Neural cell (in vitro differentiated cells): ENCODE data around the gene ADD3. TPM values are rescaled to one million over a fixed set of nuclear protein-coding genes. Genes with fewer than 3 reads are reported as not detected.

ENCODE experiments used
- H2AFZ ChIP-seq: fragments of 200-600, 300-800 bp; sonication (generic), shearing (Covaris generic); 2 replicates; pipeline ENCODE4 v1.6.0; 2014; ENCODE audit warnings: low read depth, mild to moderate bottlenecking, antibody characterized with exemption, low read length, moderate library complexity
- H3F3A ChIP-seq: fragments of 200-600 bp; shearing (Covaris generic); 2 replicates; pipeline ENCODE4 v1.6.1; 2016; ENCODE audit warnings: mild to moderate bottlenecking, moderate library complexity, mixed read lengths, antibody characterized with exemption, low read length; ENCODE audit not compliant: insufficient read depth, poor library complexity, severe bottlenecking
- H3K27ac ChIP-seq: fragments of 200-600, 300-800 bp; sonication (generic), shearing (Covaris generic); 2 replicates; pipeline ENCODE4 v1.5.1; 2014; ENCODE audit warnings: mild to moderate bottlenecking, low read length, moderate library complexity
- H3K27me3 ChIP-seq: fragments of 300-800, 200-600 bp; sonication (generic), shearing (Covaris generic); 2 replicates; pipeline ENCODE4 v1.6.0; 2014; ENCODE audit warnings: mild to moderate bottlenecking, low read depth, low read length, moderate library complexity; ENCODE audit not compliant: insufficient read depth
- H3K36me3 ChIP-seq: fragments of 300-800, 200-600 bp; sonication (generic), shearing (Covaris generic); 2 replicates; pipeline ENCODE4 v1.5.1; 2014; ENCODE audit warnings: mild to moderate bottlenecking, antibody characterized with exemption, low read length, moderate library complexity; ENCODE audit not compliant: insufficient read depth
- H3K4me2 ChIP-seq: fragments of 300-800, 200-600 bp; sonication (generic), shearing (Covaris generic); 2 replicates; pipeline ENCODE4 v1.6.0; 2014; ENCODE audit warnings: mild to moderate bottlenecking, low read length
- H3K4me3 ChIP-seq: fragments of 300-800, 200-600 bp; sonication (generic), shearing (Covaris generic); 2 replicates; pipeline ENCODE4 v1.5.1; 2014; ENCODE audit warnings: mild to moderate bottlenecking, low read length, moderate library complexity
- H3K79me2 ChIP-seq: fragments of 200-600 bp; shearing (Covaris generic); replicated peaks from 2 replicates; pipeline ENCODE4 v1.6.0; 2014; ENCODE audit warnings: mild to moderate bottlenecking, low read length, moderate library complexity; ENCODE audit not compliant: insufficient read depth
- H3K9ac ChIP-seq: fragments of 300-800, 200-600 bp; sonication (generic), shearing (Covaris generic); 2 replicates; pipeline ENCODE4 v1.6.1; 2016; ENCODE audit warnings: mild to moderate bottlenecking, low read length, mixed read lengths
- H3K9me2 ChIP-seq: fragments of 200-600 bp; shearing (Covaris generic); 2 replicates; pipeline ENCODE4 v1.6.1; 2016; ENCODE audit warnings: mild to moderate bottlenecking, low read length, mixed read lengths; ENCODE audit not compliant: insufficient read depth
- H3K9me3 ChIP-seq: fragments of 200-600, 300-800 bp; sonication (generic), shearing (Covaris generic); 2 replicates; pipeline ENCODE4 v1.6.1; 2016; ENCODE audit warnings: mild to moderate bottlenecking, mixed run types, low read length, moderate library complexity, mixed read lengths
- H4K20me1 ChIP-seq: fragments of 200-600 bp; shearing (Covaris generic); 2 replicates; pipeline ENCODE4 v1.6.1; 2016; ENCODE audit warnings: mild to moderate bottlenecking, mixed run types; ENCODE audit not compliant: insufficient read depth
- EP300 ChIP-seq: fragments of 450-650 bp; conservative IDR thresholded peaks from 2 replicates; pipeline ENCODE4 v1.6.1; 2014; ENCODE audit warnings: antibody characterized with exemption, mild to moderate bottlenecking, moderate library complexity; ENCODE audit not compliant: poor library complexity, severe bottlenecking
- EZH2 ChIP-seq: fragments of 200-600, 300-800 bp; shearing (Covaris generic), sonication (generic); IDR thresholded peaks from 2 replicates; pipeline ENCODE4 v1.6.1; 2014; ENCODE audit warnings: antibody characterized with exemption, low read length, borderline replicate concordance, mild to moderate bottlenecking; ENCODE audit not compliant: insufficient read depth, poor library complexity, severe bottlenecking
- MXI1 ChIP-seq: fragments of 450-650 bp; conservative IDR thresholded peaks from 2 replicates; pipeline ENCODE4 v1.6.1; 2014; ENCODE audit warnings: antibody characterized with exemption, mild to moderate bottlenecking; ENCODE audit not compliant: poor library complexity, severe bottlenecking
- POLR2AphosphoS5 ChIP-seq: IDR thresholded peaks from 2 replicates; pipeline ENCODE4 v1.6.1; 2012
- RAD21 ChIP-seq: fragments of 450-650 bp; conservative IDR thresholded peaks from 2 replicates; pipeline ENCODE4 v1.6.1; 2014; ENCODE audit warnings: antibody characterized with exemption, mild to moderate bottlenecking, moderate library complexity
- SMC3 ChIP-seq: fragments of 450-650 bp; conservative IDR thresholded peaks from 2 replicates; pipeline ENCODE4 v1.6.1; 2014; ENCODE audit warnings: antibody characterized with exemption, mild to moderate bottlenecking, moderate library complexity; ENCODE audit not compliant: poor library complexity
- TAF1 ChIP-seq: IDR thresholded peaks from 2 replicates; pipeline ENCODE4 v1.6.1; 2012; ENCODE audit warnings: low read depth
- polyA minus RNA-seq: library from RNA; depleted of rRNA, polyadenylated mRNA; stranded (reverse); fragments of >200 nt; gene quantifications from 2 replicates; pipeline ENCODE4 v1.2.3, GENCODE V29; 2014
- polyA plus RNA-seq: library from polyadenylated mRNA; depleted of rRNA; stranded (reverse); fragments of >200 nt; gene quantifications from 2 replicates; pipeline ENCODE4 v1.2.3, GENCODE V29; 2014
- TF ChIP-seq, protein P1 (sequence below): fragments of 450-650 bp; IDR thresholded peaks from 2 replicates; pipeline ENCODE4 v1.5.1; 2014; ENCODE audit warnings: antibody characterized with exemption, mild to moderate bottlenecking, moderate library complexity; ENCODE audit not compliant: poor library complexity, severe bottlenecking
- TF ChIP-seq, protein P2 (sequence below): IDR thresholded peaks from 2 replicates; pipeline ENCODE4 v1.6.1; 2012; ENCODE audit warnings: borderline replicate concordance

Gene ADD3, protein sequence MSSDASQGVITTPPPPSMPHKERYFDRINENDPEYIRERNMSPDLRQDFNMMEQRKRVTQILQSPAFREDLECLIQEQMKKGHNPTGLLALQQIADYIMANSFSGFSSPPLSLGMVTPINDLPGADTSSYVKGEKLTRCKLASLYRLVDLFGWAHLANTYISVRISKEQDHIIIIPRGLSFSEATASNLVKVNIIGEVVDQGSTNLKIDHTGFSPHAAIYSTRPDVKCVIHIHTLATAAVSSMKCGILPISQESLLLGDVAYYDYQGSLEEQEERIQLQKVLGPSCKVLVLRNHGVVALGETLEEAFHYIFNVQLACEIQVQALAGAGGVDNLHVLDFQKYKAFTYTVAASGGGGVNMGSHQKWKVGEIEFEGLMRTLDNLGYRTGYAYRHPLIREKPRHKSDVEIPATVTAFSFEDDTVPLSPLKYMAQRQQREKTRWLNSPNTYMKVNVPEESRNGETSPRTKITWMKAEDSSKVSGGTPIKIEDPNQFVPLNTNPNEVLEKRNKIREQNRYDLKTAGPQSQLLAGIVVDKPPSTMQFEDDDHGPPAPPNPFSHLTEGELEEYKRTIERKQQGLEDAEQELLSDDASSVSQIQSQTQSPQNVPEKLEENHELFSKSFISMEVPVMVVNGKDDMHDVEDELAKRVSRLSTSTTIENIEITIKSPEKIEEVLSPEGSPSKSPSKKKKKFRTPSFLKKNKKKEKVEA
- polyA plus RNA-seq (29.7 and 40.6 TPM in 2 replicates), polyA minus RNA-seq (54.0 and 83.7 TPM in 2 replicates)

DNA sequence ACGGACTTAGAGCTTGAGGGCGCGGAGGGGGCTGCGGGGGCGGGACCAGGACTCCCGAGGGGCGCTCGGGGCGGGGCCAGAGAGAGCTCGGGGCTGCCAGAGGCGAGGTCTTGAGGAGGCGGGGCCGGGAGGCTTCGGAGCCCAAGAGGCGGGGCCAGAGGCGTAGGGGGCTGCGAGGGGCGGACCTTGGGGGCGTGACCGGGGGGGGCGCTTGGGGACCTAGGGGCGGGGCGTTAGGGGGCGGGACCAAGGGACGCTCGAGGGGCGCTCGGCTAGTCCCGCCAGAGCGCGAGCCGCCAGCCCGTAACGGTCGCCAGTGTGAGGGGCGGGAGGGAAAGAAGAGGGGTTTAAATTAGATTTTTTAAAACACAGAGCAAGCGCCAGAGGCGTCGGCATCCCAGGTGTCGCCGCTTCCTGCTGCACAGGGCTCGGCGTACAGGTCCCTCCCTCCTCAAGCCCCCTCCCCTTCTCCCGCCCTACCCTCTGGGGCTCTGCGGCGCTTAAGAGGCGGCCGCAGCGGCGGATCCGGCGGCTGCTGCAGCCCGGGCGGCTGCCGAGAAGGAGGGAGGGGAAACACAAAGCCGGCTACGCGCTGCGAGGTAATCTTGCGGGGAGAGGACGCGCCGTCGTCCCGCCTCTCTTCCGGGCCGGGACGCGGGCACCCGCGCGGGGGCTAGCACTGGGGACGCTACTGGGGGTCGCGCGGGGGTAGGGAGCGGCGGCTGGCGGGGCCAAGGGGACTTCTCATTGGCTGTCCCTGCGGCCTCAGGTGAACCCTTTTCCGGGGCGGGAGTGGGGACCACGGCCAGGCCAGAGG, at the start of gene ADD3:
Gene ADD3 (plus strand): TSS at position 284 of the 817 bp plus-strand sequence. CDS start 92,670 bp downstream, outside the sequence.
- peak within 1 kb of the TSS; percentile 76 for H3K9ac ChIP-seq
- H3K79me2 ChIP-seq, result peaks cover 20% of the 10 kb centered on the region
- H3K9me2 ChIP-seq, result no peaks in the 10 kb centered on the region
- H4K20me1 ChIP-seq, result no peaks in the 10 kb centered on the region
- peak within 1 kb of the TSS; percentile 92 for H3K4me3 ChIP-seq
- peaks cover 3% of the 10 kb centered on the region for H3F3A ChIP-seq
- TF ChIP-seq EP300, result peak; percentile 24
- peak; percentile 28 for TF ChIP-seq RAD21
- no peak for TF ChIP-seq POLR2AphosphoS5
- peak; percentile 37 for TF ChIP-seq MXI1
- peak; percentile 25 for TF ChIP-seq SMC3
- TF ChIP-seq TAF1, result peak; percentile 17
- H3K9me3 ChIP-seq, result no peaks in the 10 kb centered on the region
- H3K27ac ChIP-seq, result peak within 1 kb of the TSS; percentile 59
- no peaks in the 10 kb centered on the region for H3K27me3 ChIP-seq
- H3K4me2 ChIP-seq, result peak within 1 kb of the TSS; percentile 98
- H2AFZ ChIP-seq, result peak within 1 kb of the TSS; percentile 91
- H3K36me3 ChIP-seq, result no peaks in the 10 kb centered on the region

DNA sequence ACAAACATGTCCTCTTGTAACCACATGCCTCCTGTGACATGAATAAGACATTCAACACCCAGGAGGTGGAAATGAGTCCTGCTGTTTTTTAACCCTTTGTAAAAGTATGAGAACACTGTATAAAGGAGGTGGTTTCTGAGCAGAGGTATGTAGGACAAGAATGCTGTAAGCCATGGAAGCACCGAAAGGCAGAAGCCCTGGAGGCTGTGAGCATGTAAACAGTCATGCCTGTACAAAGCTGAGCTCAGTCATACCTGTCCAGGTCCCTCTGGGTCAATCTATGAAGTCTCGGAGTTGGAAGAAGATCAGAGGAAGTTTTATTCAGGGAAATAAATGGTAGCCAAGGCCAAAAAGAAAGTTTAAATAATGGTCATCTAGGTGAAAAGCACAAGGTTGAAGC, 49.7 kb upstream of the ADD3 start:
- Histone ChIP-seq H3K27me3 (no peaks in the 10 kb centered on the region), H3K9me2 (no peaks in the 10 kb centered on the region), H3K9ac (no peak overlapping the region), H3F3A (no peaks in the 10 kb centered on the region), H3K9me3 (no peaks in the 10 kb centered on the region), H2AFZ (no peak overlapping the region), H3K27ac (no peak overlapping the region), H3K36me3 (no peaks in the 10 kb centered on the region), H3K4me3 (no peak overlapping the region), H4K20me1 (no peaks in the 10 kb centered on the region), H3K4me2 (no peak overlapping the region), H3K79me2 (no peaks in the 10 kb centered on the region)
- TF ChIP-seq, protein P1, sequence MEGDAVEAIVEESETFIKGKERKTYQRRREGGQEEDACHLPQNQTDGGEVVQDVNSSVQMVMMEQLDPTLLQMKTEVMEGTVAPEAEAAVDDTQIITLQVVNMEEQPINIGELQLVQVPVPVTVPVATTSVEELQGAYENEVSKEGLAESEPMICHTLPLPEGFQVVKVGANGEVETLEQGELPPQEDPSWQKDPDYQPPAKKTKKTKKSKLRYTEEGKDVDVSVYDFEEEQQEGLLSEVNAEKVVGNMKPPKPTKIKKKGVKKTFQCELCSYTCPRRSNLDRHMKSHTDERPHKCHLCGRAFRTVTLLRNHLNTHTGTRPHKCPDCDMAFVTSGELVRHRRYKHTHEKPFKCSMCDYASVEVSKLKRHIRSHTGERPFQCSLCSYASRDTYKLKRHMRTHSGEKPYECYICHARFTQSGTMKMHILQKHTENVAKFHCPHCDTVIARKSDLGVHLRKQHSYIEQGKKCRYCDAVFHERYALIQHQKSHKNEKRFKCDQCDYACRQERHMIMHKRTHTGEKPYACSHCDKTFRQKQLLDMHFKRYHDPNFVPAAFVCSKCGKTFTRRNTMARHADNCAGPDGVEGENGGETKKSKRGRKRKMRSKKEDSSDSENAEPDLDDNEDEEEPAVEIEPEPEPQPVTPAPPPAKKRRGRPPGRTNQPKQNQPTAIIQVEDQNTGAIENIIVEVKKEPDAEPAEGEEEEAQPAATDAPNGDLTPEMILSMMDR, result no peak
- TF ChIP-seq TAF1 (no peak), EP300 (no peak), MXI1 (no peak), EZH2 (no peak), SMC3 (no peak)
- TF ChIP-seq, protein P2, sequence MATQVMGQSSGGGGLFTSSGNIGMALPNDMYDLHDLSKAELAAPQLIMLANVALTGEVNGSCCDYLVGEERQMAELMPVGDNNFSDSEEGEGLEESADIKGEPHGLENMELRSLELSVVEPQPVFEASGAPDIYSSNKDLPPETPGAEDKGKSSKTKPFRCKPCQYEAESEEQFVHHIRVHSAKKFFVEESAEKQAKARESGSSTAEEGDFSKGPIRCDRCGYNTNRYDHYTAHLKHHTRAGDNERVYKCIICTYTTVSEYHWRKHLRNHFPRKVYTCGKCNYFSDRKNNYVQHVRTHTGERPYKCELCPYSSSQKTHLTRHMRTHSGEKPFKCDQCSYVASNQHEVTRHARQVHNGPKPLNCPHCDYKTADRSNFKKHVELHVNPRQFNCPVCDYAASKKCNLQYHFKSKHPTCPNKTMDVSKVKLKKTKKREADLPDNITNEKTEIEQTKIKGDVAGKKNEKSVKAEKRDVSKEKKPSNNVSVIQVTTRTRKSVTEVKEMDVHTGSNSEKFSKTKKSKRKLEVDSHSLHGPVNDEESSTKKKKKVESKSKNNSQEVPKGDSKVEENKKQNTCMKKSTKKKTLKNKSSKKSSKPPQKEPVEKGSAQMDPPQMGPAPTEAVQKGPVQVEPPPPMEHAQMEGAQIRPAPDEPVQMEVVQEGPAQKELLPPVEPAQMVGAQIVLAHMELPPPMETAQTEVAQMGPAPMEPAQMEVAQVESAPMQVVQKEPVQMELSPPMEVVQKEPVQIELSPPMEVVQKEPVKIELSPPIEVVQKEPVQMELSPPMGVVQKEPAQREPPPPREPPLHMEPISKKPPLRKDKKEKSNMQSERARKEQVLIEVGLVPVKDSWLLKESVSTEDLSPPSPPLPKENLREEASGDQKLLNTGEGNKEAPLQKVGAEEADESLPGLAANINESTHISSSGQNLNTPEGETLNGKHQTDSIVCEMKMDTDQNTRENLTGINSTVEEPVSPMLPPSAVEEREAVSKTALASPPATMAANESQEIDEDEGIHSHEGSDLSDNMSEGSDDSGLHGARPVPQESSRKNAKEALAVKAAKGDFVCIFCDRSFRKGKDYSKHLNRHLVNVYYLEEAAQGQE, result no peak
